Urinary bladder (tissue), 4 donors: Measurements from ENCODE around the gene ZBED6. TPM values are rescaled to one million over a fixed set of nuclear protein-coding genes. Genes with fewer than 3 reads are reported as not detected.
"Not testable (repeated sequence)": the region's sequence is repeated elsewhere in the genome, so short reads cannot be mapped to it uniquely, and the experiment has no call there.

Source experiments
- DNase-seq: peaks from one replicate; pipeline ENCODE4 v3.0.0-alpha.2; 2015; ENCODE audit errors: extremely low spot score
- H3K27ac ChIP-seq: one replicate; pipeline ENCODE4 v1.5.1; 2013; ENCODE audit warnings: low read depth, mild to moderate bottlenecking, moderate library complexity
- H3K36me3 ChIP-seq: one replicate; pipeline ENCODE4 v1.6.1; 2013; ENCODE audit warnings: mild to moderate bottlenecking, moderate library complexity; ENCODE audit not compliant: insufficient read depth
- H3K4me1 ChIP-seq: one replicate; pipeline ENCODE4 v1.6.1; 2013; ENCODE audit warnings: mild to moderate bottlenecking, moderate library complexity; ENCODE audit not compliant: insufficient read depth
- H3K4me3 ChIP-seq: one replicate; pipeline ENCODE4 v1.5.1; 2013; ENCODE audit warnings: low read depth, low read length
- WGBS: extraction: QIAGEN DNeasy Blood & Tissue Kit; methylation state at CpG from one replicate; pipeline ENCODE4 v1.1.7; 2013; 5-methylcytosine and 5-hydroxymethylcytosine counted together
- polyA plus RNA-seq: library from polyadenylated mRNA; stranded (reverse); fragments of 200-250 nt; gene quantifications from one replicate; pipeline ENCODE4 v1.2.3, GENCODE V29; 2013
- total RNA-seq: library from RNA; depleted of rRNA; stranded (reverse); fragments of >200 nt; gene quantifications from one replicate; pipeline ENCODE4 v1.2.3, GENCODE V29; 2014
- donor health status: healthy with polysubstance abuse.
- donor health status: healthy.

ZBED6 gene
- total RNA-seq: 30.8 TPM
- polyA plus RNA-seq: 3.0 TPM

- peak within 1 kb of the TSS; percentile 95 for H3K27ac ChIP-seq
- H3K4me3 ChIP-seq: peak within 1 kb of the TSS; percentile 67
- peak; percentile 99 for DNase-seq
- H3K36me3 ChIP-seq: peaks cover 1% of the 10 kb centered on the region
- under 1% methylated on average over 59 of the region's 59 CpGs for WGBS
- peaks cover 3% of the 10 kb centered on the region for H3K4me1 ChIP-seq
Measured at GRCh38 chr1:203795441-203796235, at the start of gene ZBED6, which contains the start of gene ZC3H11A. Gene ZBED6, plus strand, starts transcription at chr1:203795623. Its CDS starts 1,900 bp downstream, at chr1:203797523. Gene ZC3H11A, plus strand, starts transcription at chr1:203795623. Its CDS starts 21,448 bp downstream, at chr1:203817071.

GRCh38 chr1:203746281-203746680 lies 49.1 kb upstream of the ZBED6 start:
- WGBS: 94% methylated on average over 6 of the region's 6 CpGs
- Histone ChIP-seq H3K36me3 (no peaks in the 10 kb centered on the region), H3K4me1 (no peaks in the 10 kb centered on the region), H3K27ac (no peak overlapping the region), H3K4me3 (no peak overlapping the region)
- DNase-seq: no peak

GRCh38 chr1:203751051-203751450 lies 44.4 kb upstream of the ZBED6 start:
- no peaks in the 10 kb centered on the region for H3K4me1 ChIP-seq
- WGBS: 41% methylated on average over 3 of the region's 3 CpGs
- DNase-seq: peak; percentile 60
- no peak overlapping the region for H3K4me3 ChIP-seq
- H3K36me3 ChIP-seq: no peaks in the 10 kb centered on the region
- no peak overlapping the region for H3K27ac ChIP-seq

GRCh38 chr1:203751618-203752361 lies 43.6 kb upstream of the ZBED6 start:
- 87% methylated on average over 5 of the region's 5 CpGs for WGBS
- H3K4me1 ChIP-seq: not testable (repeated sequence)

GRCh38 chr1:203754455-203754864 lies 41.0 kb upstream of the ZBED6 start:
- no peak overlapping the region for H3K27ac ChIP-seq
- 84% methylated on average over 4 of the region's 4 CpGs for WGBS
- no peaks in the 10 kb centered on the region for H3K36me3 ChIP-seq
- no peaks in the 10 kb centered on the region for H3K4me1 ChIP-seq
- no peak overlapping the region for H3K4me3 ChIP-seq
- DNase-seq: no peak

More at GRCh38 chr1:203751618-203752361, 43.6 kb upstream of the ZBED6 start:
- not testable (repeated sequence) for H3K27ac ChIP-seq, DNase-seq, H3K4me3 ChIP-seq, H3K36me3 ChIP-seq

GRCh38 chr1:203756036-203756435 lies 39.4 kb upstream of the ZBED6 start:
- no peak overlapping the region for H3K4me3 ChIP-seq
- no peaks in the 10 kb centered on the region for H3K4me1 ChIP-seq
- H3K36me3 ChIP-seq: no peaks in the 10 kb centered on the region
- H3K27ac ChIP-seq: no peak overlapping the region
- WGBS: 83% methylated on average over 4 of the region's 4 CpGs
- no peak for DNase-seq

- H3K4me1 ChIP-seq, DNase-seq, H3K4me3 ChIP-seq, H3K36me3 ChIP-seq, H3K27ac ChIP-seq: not testable (repeated sequence)
- WGBS: 60% methylated on average over 2 of the region's 2 CpGs
Measured at GRCh38 chr1:203758749-203759148, 36.7 kb upstream of the ZBED6 start.

GRCh38 chr1:203760506-203760905 lies 34.9 kb upstream of the ZBED6 start:
- Histone ChIP-seq H3K36me3 (no peaks in the 10 kb centered on the region), H3K27ac (no peak overlapping the region), H3K4me3 (no peak overlapping the region), H3K4me1 (no peaks in the 10 kb centered on the region)
- 92% methylated on average over 3 of the region's 3 CpGs for WGBS
- DNase-seq: no peak

- DNase-seq, H3K27ac ChIP-seq, H3K36me3 ChIP-seq, H3K4me1 ChIP-seq, H3K4me3 ChIP-seq: not testable (repeated sequence)
- 56% methylated on average over 7 of the region's 7 CpGs for WGBS
Measured at GRCh38 chr1:203761958-203762357, 33.5 kb upstream of the ZBED6 start.

- no peak overlapping the region for H3K4me3 ChIP-seq
- 93% methylated on average over 1 of the region's 1 CpG for WGBS
- H3K36me3 ChIP-seq: no peaks in the 10 kb centered on the region
- DNase-seq: no peak
- no peak overlapping the region for H3K27ac ChIP-seq
- H3K4me1 ChIP-seq: no peaks in the 10 kb centered on the region
Measured at GRCh38 chr1:203763505-203763904, 31.9 kb upstream of the ZBED6 start.

- Histone ChIP-seq H3K36me3 (no peaks in the 10 kb centered on the region), H3K4me3 (no peak overlapping the region), H3K27ac (peak overlapping the region; percentile 3), H3K4me1 (no peaks in the 10 kb centered on the region)
- no peak for DNase-seq
- WGBS: 81% methylated on average over 3 of the region's 3 CpGs
Measured at GRCh38 chr1:203764105-203765028, 31.1 kb upstream of the ZBED6 start.

GRCh38 chr1:203765029-203765837 lies 30.2 kb upstream of the ZBED6 start, which contains the start of gene LAX1:
Gene LAX1, plus strand, starts transcription at chr1:203765183. Its CDS starts 383 bp downstream, at chr1:203765566.
- 69% methylated on average over 16 of the region's 16 CpGs for WGBS
- peak within 1 kb of the TSS; percentile 29 for H3K4me3 ChIP-seq
- DNase-seq: no peak
- peak within 1 kb of the TSS; percentile 3 for H3K27ac ChIP-seq
- H3K4me1 ChIP-seq: no peaks in the 10 kb centered on the region
- no peaks in the 10 kb centered on the region for H3K36me3 ChIP-seq
